ENCODE data around the gene MGST2. TPM values are rescaled to one million over a fixed set of nuclear protein-coding genes. Genes with fewer than 3 reads are reported as not detected.

MGST2 gene
- polyA plus RNA-seq (2013): 53.9 and 57.1 TPM in 2 replicates

- peaks cover 17% of the 10 kb centered on the region in 2 experiments for H3K4me1 ChIP-seq (ENCODE audit: control insufficient read depth in 1 of 2, insufficient read depth in 2 of 2, low read length in 2 of 2)
- H2AFZ ChIP-seq (ENCODE audit: insufficient read depth, low read length, poor library complexity): peak within 1 kb of the TSS; percentile 32
- peak within 1 kb of the TSS; percentile 11 for H2BK12ac ChIP-seq (ENCODE audit: low read length)
- H3K23ac ChIP-seq (ENCODE audit: low read length): no peak within 1 kb of the TSS
- peak within 1 kb of the TSS; percentile 91 for H3K27ac ChIP-seq (ENCODE audit: low read depth, low read length)
- peak within 1 kb of the TSS; percentile 72 for H4K8ac ChIP-seq (ENCODE audit: low read depth, low read length)
- peak within 1 kb of the TSS; percentile 79 for H4K12ac ChIP-seq (ENCODE audit: low read depth, low read length)
- peak within 1 kb of the TSS; percentile 65 for H3K18ac ChIP-seq (ENCODE audit: low read length)
- H2BK120ac ChIP-seq (ENCODE audit: insufficient read depth, low read length, poor library complexity): peak within 1 kb of the TSS; percentile 70
- DNase-seq: peak; percentile 73 to 89
- H3K79me1 ChIP-seq (ENCODE audit: low read length): peaks cover 21% of the 10 kb centered on the region
- peaks cover 4% of the 10 kb centered on the region for H3K79me2 ChIP-seq (ENCODE audit: control insufficient read depth, insufficient read depth, low read length, poor library complexity)
- peak within 1 kb of the TSS; percentile 41 for H3K4ac ChIP-seq (ENCODE audit: low read depth, low read length)
- peak within 1 kb of the TSS; percentile 68 for H3K4me2 ChIP-seq (ENCODE audit: low read length)
- H3K9me3 ChIP-seq (ENCODE audit: insufficient read depth, low read depth, low read length): no peaks in the 10 kb centered on the region
- H3K36me3 ChIP-seq (ENCODE audit: control insufficient read depth in 1 of 2, insufficient read depth in 2 of 2, low read length in 2 of 2): no peaks in the 10 kb centered on the region
- H2BK5ac ChIP-seq (ENCODE audit: low read depth, low read length, poor library complexity): peak within 1 kb of the TSS; percentile 41
- no peaks in the 10 kb centered on the region for H3K27me3 ChIP-seq (ENCODE audit: insufficient read depth, low read length)
- H4K91ac ChIP-seq (ENCODE audit: low read depth, low read length): peak within 1 kb of the TSS; percentile 67
- peak within 1 kb of the TSS; percentile 47 for H3K14ac ChIP-seq (ENCODE audit: low read length)
- H2AK5ac ChIP-seq (ENCODE audit: low read length): no peak within 1 kb of the TSS
- no CpG with 5 or more reads among the region's 32 CpGs for WGBS (ENCODE audit: extremely low coverage, insufficient coverage, insufficient read length)
- peak within 1 kb of the TSS; percentile 39 for H3K9ac ChIP-seq (ENCODE audit: low read length)
- peak within 1 kb of the TSS; percentile 46 for H3K4me3 ChIP-seq (ENCODE audit: low read depth, low read length)
Measured at GRCh38 chr4:139665690-139666529, at the start of gene MGST2. Gene MGST2 (plus strand): TSS chr4:139665819. CDS start chr4:139666020, 201 bp downstream.

- Histone ChIP-seq H3K9me3 (ENCODE audit: insufficient read depth, low read depth, low read length) (no peaks in the 10 kb centered on the region), H2AFZ (ENCODE audit: insufficient read depth, low read length, poor library complexity) (no peak overlapping the region), H2BK12ac (ENCODE audit: low read length) (no peak overlapping the region), H3K79me1 (ENCODE audit: low read length) (no peaks in the 10 kb centered on the region), H3K79me2 (ENCODE audit: control insufficient read depth, insufficient read depth, low read length, poor library complexity) (no peaks in the 10 kb centered on the region), H3K14ac (ENCODE audit: low read length) (no peak overlapping the region), H3K18ac (ENCODE audit: low read length) (no peak overlapping the region), H3K4ac (ENCODE audit: low read depth, low read length) (no peak overlapping the region), H3K27ac (ENCODE audit: low read depth, low read length) (no peak overlapping the region), H4K12ac (ENCODE audit: low read depth, low read length) (no peak overlapping the region), H3K4me3 (ENCODE audit: low read depth, low read length) (no peak overlapping the region), H2BK120ac (ENCODE audit: insufficient read depth, low read length, poor library complexity) (no peak overlapping the region), H2BK5ac (ENCODE audit: low read depth, low read length, poor library complexity) (no peak overlapping the region), H3K36me3 (ENCODE audit: control insufficient read depth in 1 of 2, insufficient read depth in 2 of 2, low read length in 2 of 2) (no peaks in the 10 kb centered on the region), H3K4me1 (ENCODE audit: control insufficient read depth in 1 of 2, insufficient read depth in 2 of 2, low read length in 2 of 2) (no peaks in the 10 kb centered on the region), H3K9ac (ENCODE audit: low read length) (no peak overlapping the region), H3K27me3 (ENCODE audit: insufficient read depth, low read length) (no peaks in the 10 kb centered on the region), H4K91ac (ENCODE audit: low read depth, low read length) (no peak overlapping the region), H4K8ac (ENCODE audit: low read depth, low read length) (no peak overlapping the region), H3K23ac (ENCODE audit: low read length) (no peak overlapping the region), H2AK5ac (ENCODE audit: low read length) (no peak overlapping the region), H3K4me2 (ENCODE audit: low read length) (no peak overlapping the region)
- no CpG with 5 or more reads among the region's 7 CpGs for WGBS (ENCODE audit: extremely low coverage, insufficient coverage, insufficient read length)
- DNase-seq: peak in 1 of 2 donors; percentile 60
Measured at GRCh38 chr4:139617702-139618490, 47.7 kb upstream of the MGST2 start.

GRCh38 chr4:139619644-139620043, 46.0 kb upstream of the MGST2 start:
- Histone ChIP-seq H3K79me2 (ENCODE audit: control insufficient read depth, insufficient read depth, low read length, poor library complexity) (no peaks in the 10 kb centered on the region), H3K14ac (ENCODE audit: low read length) (no peak overlapping the region), H3K9ac (ENCODE audit: low read length) (no peak overlapping the region), H3K27ac (ENCODE audit: low read depth, low read length) (no peak overlapping the region), H3K27me3 (ENCODE audit: insufficient read depth, low read length) (no peaks in the 10 kb centered on the region), H3K18ac (ENCODE audit: low read length) (no peak overlapping the region), H2AFZ (ENCODE audit: insufficient read depth, low read length, poor library complexity) (no peak overlapping the region), H2BK120ac (ENCODE audit: insufficient read depth, low read length, poor library complexity) (no peak overlapping the region), H3K9me3 (ENCODE audit: insufficient read depth, low read depth, low read length) (no peaks in the 10 kb centered on the region), H4K91ac (ENCODE audit: low read depth, low read length) (no peak overlapping the region), H3K23ac (ENCODE audit: low read length) (no peak overlapping the region), H3K79me1 (ENCODE audit: low read length) (no peaks in the 10 kb centered on the region), H4K12ac (ENCODE audit: low read depth, low read length) (no peak overlapping the region), H3K4me3 (ENCODE audit: low read depth, low read length) (no peak overlapping the region), H2BK5ac (ENCODE audit: low read depth, low read length, poor library complexity) (no peak overlapping the region), H3K4me1 (ENCODE audit: control insufficient read depth in 1 of 2, insufficient read depth in 2 of 2, low read length in 2 of 2) (no peaks in the 10 kb centered on the region), H4K8ac (ENCODE audit: low read depth, low read length) (no peak overlapping the region), H3K4me2 (ENCODE audit: low read length) (no peak overlapping the region), H3K4ac (ENCODE audit: low read depth, low read length) (no peak overlapping the region), H2BK12ac (ENCODE audit: low read length) (no peak overlapping the region), H3K36me3 (ENCODE audit: control insufficient read depth in 1 of 2, insufficient read depth in 2 of 2, low read length in 2 of 2) (no peaks in the 10 kb centered on the region), H2AK5ac (ENCODE audit: low read length) (no peak overlapping the region)
- peak in 1 of 2 donors; percentile 54 for DNase-seq
- no CpG with 5 or more reads among the region's 5 CpGs for WGBS (ENCODE audit: extremely low coverage, insufficient coverage, insufficient read length)

DNA sequence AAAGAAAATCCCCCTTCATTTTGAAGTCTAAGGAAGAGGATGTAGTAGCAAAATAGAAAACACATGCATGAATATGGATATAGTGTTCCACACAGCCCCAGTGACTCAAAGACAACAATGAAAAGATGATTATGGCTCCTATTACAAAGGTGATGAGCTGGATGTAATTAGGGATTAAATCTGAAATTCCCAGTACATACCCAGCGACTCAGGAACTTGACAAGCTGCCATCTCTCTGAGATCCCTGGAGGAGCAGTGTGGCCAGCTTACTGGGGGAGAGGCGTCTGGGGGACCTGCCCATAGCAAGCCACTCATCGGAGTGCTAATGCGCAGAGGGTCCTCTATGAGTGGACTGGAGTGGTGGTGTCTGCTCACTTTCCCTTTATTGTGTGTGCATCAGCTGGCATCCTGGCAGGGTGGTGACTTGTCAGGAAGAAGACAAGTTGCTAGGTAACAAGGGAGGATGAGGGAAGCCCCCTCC, 42.7 kb upstream of the MGST2 start:
- no CpG with 5 or more reads among the region's 4 CpGs for WGBS (ENCODE audit: extremely low coverage, insufficient coverage, insufficient read length)
- DNase-seq: no peak
- no peak overlapping the region for H3K27ac ChIP-seq (ENCODE audit: low read depth, low read length)

More for the DNA sequence above, 42.7 kb upstream of the MGST2 start:
- H4K12ac ChIP-seq (ENCODE audit: low read depth, low read length): no peak overlapping the region
- H2AFZ ChIP-seq (ENCODE audit: insufficient read depth, low read length, poor library complexity): no peak overlapping the region
- H3K18ac ChIP-seq (ENCODE audit: low read length): no peak overlapping the region
- H3K4me3 ChIP-seq (ENCODE audit: low read depth, low read length): no peak overlapping the region
- no peaks in the 10 kb centered on the region for H3K79me1 ChIP-seq (ENCODE audit: low read length)
- no peak overlapping the region for H3K23ac ChIP-seq (ENCODE audit: low read length)
- H2BK12ac ChIP-seq (ENCODE audit: low read length): no peak overlapping the region
- H3K9ac ChIP-seq (ENCODE audit: low read length): no peak overlapping the region
- H3K36me3 ChIP-seq (ENCODE audit: control insufficient read depth in 1 of 2, insufficient read depth in 2 of 2, low read length in 2 of 2): no peaks in the 10 kb centered on the region
- H2AK5ac ChIP-seq (ENCODE audit: low read length): no peak overlapping the region
- H3K27me3 ChIP-seq (ENCODE audit: insufficient read depth, low read length): no peaks in the 10 kb centered on the region
- no peak overlapping the region for H3K4me2 ChIP-seq (ENCODE audit: low read length)
- H2BK120ac ChIP-seq (ENCODE audit: insufficient read depth, low read length, poor library complexity): no peak overlapping the region
- H3K4me1 ChIP-seq (ENCODE audit: control insufficient read depth in 1 of 2, insufficient read depth in 2 of 2, low read length in 2 of 2): no peaks in the 10 kb centered on the region
- H3K9me3 ChIP-seq (ENCODE audit: insufficient read depth, low read depth, low read length): no peaks in the 10 kb centered on the region
- no peak overlapping the region for H3K4ac ChIP-seq (ENCODE audit: low read depth, low read length)
- H2BK5ac ChIP-seq (ENCODE audit: low read depth, low read length, poor library complexity): no peak overlapping the region
- H3K79me2 ChIP-seq (ENCODE audit: control insufficient read depth, insufficient read depth, low read length, poor library complexity): no peaks in the 10 kb centered on the region
- no peak overlapping the region for H4K8ac ChIP-seq (ENCODE audit: low read depth, low read length)
- H4K91ac ChIP-seq (ENCODE audit: low read depth, low read length): no peak overlapping the region
- no peak overlapping the region for H3K14ac ChIP-seq (ENCODE audit: low read length)
